Panc1 (cell line): ENCODE data around the gene OLIG2. TPM values are rescaled to one million over a fixed set of nuclear protein-coding genes. Genes with fewer than 3 reads are reported as not detected.

Experiments
- ATAC-seq: fragments of 200-7000 bp; cut with Tn5 transposase; 2 replicates; pipeline ENCODE4 v1.9.1; 2020; ENCODE audit warnings: mild to moderate bottlenecking, moderate library complexity
- BruUV-seq: library from RNA; stranded (reverse); fragments of 400-500 nt; replicated peaks from 2 replicates; lab custom pipeline; 2021; lab: Mats Ljungman, UMichigan
- CTCF ChIA-PET: fragments of 300-600 bp; sonication (Branson Sonifier 250); formaldehyde crosslinking; loops from one replicate; lab custom pipeline; 2022; ENCODE audit warnings: antibody characterized with exemption; lab: Charles Lee
- POLR2A ChIA-PET: fragments of 300-600 bp; sonication (Branson Sonifier 250); formaldehyde crosslinking; loops from one replicate; lab custom pipeline; 2022; ENCODE audit warnings: antibody characterized with exemption; lab: Charles Lee
- DNase-seq: peaks from one replicate; pipeline ENCODE4 v3.0.0-alpha.2; 2010; ENCODE audit warnings: low read depth, low spot score
- H3K27ac ChIP-seq: 2 replicates; pipeline ENCODE4 v1.5.1; 2011; ENCODE audit warnings: mild to moderate bottlenecking, low read length, inconsistent platforms
- H3K27me3 ChIP-seq: fragments of 200-500 bp; sonication (Bioruptor generic); 2 replicates; pipeline ENCODE4 v1.6.0; 2014; ENCODE audit warnings: low read length, inconsistent platforms; ENCODE audit not compliant: control insufficient read depth, insufficient read depth
- H3K36me3 ChIP-seq: fragments of 200-500 bp; sonication (Bioruptor generic); 2 replicates; pipeline ENCODE4 v1.5.1; 2014; ENCODE audit warnings: inconsistent platforms, mild to moderate bottlenecking, low read length, moderate library complexity; ENCODE audit not compliant: control insufficient read depth, insufficient read depth
- H3K4me1 ChIP-seq: 2 replicates; pipeline ENCODE4 v1.5.1; 2011; ENCODE audit warnings: inconsistent platforms, mild to moderate bottlenecking, low read length, moderate library complexity; ENCODE audit not compliant: control insufficient read depth, insufficient read depth
- H3K4me3 ChIP-seq, 2 experiments: 2 replicates each; pipeline ENCODE4 v1.5.1; 2011 to 2012; ENCODE audit warnings: low read depth in 2 of 2, low read length in 2 of 2, mild to moderate bottlenecking in 2 of 2, inconsistent platforms in 1 of 2, moderate library complexity in 1 of 2
- H3K9me3 ChIP-seq: fragments of 200-500 bp; sonication (Bioruptor generic); 2 replicates; pipeline ENCODE4 v1.5.1; 2014; ENCODE audit warnings: low read depth, mild to moderate bottlenecking, inconsistent platforms, low read length, moderate library complexity; ENCODE audit not compliant: control insufficient read depth, insufficient read depth
- POLR2AphosphoS5 ChIP-seq: IDR thresholded peaks from 2 replicates; pipeline ENCODE4 v1.6.1; 2012; ENCODE audit warnings: mild to moderate bottlenecking, low read depth, low read length, moderate library complexity
- SIN3A ChIP-seq: IDR thresholded peaks from 2 replicates; pipeline ENCODE4 v1.6.1; 2012; ENCODE audit warnings: low read depth, mild to moderate bottlenecking, low read length, moderate library complexity, borderline replicate concordance; ENCODE audit not compliant: insufficient read depth
- TCF7L2 ChIP-seq: IDR thresholded peaks from 2 replicates; pipeline ENCODE4 v1.6.1; 2011; ENCODE audit warnings: mild to moderate bottlenecking, low read depth, low read length, inconsistent platforms
- in situ Hi-C: cut with HindIII; loops from 2 replicates; pipeline ENCODE4 v1.10.0; 2016; ENCODE audit warnings: low sequenced_read_pairs, low pct_unique_long_range_greater_than_20kb
- intact Hi-C: fragments of 100-400 bp; cut with micrococcal nuclease; formaldehyde crosslinking; loops from one replicate; pipeline ENCODE4 v1.10.0; 2022; ENCODE audit not compliant: unreplicated experiment
- total RNA-seq: library from RNA; stranded (reverse); gene quantifications from one replicate; pipeline ENCODE4 v1.2.1, GENCODE V29; 2021; ENCODE audit not compliant: unreplicated experiment
- TF ChIP-seq, protein P1 (sequence below), 2 experiments: IDR thresholded peaks; 2 replicates each; pipeline ENCODE4 v1.6.1; 2011 to 2012; ENCODE audit warnings: low read depth in 2 of 2, control low read depth in 1 of 2, low read length in 1 of 2, mild to moderate bottlenecking in 1 of 2, moderate library complexity in 1 of 2; ENCODE audit not compliant: insufficient read depth in 1 of 2
- TF ChIP-seq, protein P2 (sequence below): fragments of 450-650 bp; IDR thresholded peaks from 2 replicates; pipeline ENCODE4 v1.5.1; 2017; ENCODE audit warnings: mild to moderate bottlenecking

Gene OLIG2
- total RNA-seq, 1 experiment from 2014 or later: not detected

DNA sequence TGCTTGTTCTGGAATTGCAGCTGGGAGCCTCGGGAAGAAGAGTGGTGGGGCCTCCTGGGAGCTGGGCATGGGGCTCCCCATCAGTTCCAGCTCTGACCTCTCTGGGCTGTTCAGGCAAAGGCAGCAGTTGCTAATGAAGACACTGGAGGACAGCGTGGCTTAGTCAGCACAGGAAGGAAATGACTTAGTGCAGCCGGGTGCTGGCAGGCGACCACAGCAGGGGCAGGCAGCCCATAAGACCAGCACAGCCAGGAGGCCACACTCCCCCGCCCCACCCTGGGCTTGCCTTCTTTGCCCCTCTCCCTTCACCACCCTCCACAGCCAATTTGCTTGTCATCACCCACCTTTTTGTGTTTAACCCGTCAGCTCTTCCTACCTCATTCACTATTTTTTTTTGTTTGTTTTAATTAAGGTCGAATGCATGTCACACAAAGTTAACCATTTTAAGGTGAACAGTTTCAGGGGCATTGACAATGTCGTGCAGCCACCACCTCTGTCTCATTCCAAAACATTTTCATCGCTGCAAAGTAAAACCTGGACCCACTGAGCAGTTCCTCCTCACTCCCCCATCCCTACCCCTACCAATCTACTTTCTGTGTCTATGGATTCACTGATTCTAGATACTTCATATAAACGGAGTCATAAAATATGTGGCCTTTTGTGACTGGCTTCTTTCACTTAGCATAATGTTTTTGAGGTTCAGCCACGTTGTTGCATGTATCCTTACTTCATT is 10.9 kb downstream of the OLIG2 start:
- H3K4me3 ChIP-seq: no peak overlapping the region
- in situ Hi-C loops (no loop called here), intact Hi-C loops (no loop called here)
- POLR2A ChIA-PET: no interaction called here
- no peaks in the 10 kb centered on the region for H3K36me3 ChIP-seq
- ATAC-seq (peak; percentile 74), DNase-seq (no peak)
- CTCF ChIA-PET: interaction anchor here (0.6 kb wide), 1 partner anchor 97 kb away, joined by 7 read pairs; no protein-coding TSS in a partner anchor
- TF ChIP-seq TCF7L2: no peak
- TF ChIP-seq, protein P1, sequence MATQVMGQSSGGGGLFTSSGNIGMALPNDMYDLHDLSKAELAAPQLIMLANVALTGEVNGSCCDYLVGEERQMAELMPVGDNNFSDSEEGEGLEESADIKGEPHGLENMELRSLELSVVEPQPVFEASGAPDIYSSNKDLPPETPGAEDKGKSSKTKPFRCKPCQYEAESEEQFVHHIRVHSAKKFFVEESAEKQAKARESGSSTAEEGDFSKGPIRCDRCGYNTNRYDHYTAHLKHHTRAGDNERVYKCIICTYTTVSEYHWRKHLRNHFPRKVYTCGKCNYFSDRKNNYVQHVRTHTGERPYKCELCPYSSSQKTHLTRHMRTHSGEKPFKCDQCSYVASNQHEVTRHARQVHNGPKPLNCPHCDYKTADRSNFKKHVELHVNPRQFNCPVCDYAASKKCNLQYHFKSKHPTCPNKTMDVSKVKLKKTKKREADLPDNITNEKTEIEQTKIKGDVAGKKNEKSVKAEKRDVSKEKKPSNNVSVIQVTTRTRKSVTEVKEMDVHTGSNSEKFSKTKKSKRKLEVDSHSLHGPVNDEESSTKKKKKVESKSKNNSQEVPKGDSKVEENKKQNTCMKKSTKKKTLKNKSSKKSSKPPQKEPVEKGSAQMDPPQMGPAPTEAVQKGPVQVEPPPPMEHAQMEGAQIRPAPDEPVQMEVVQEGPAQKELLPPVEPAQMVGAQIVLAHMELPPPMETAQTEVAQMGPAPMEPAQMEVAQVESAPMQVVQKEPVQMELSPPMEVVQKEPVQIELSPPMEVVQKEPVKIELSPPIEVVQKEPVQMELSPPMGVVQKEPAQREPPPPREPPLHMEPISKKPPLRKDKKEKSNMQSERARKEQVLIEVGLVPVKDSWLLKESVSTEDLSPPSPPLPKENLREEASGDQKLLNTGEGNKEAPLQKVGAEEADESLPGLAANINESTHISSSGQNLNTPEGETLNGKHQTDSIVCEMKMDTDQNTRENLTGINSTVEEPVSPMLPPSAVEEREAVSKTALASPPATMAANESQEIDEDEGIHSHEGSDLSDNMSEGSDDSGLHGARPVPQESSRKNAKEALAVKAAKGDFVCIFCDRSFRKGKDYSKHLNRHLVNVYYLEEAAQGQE (IDR thresholded peaks at IDR 0.05; ENCODE audit: insufficient read depth in 1 of 2, low read depth in 2 of 2, low read length in 1 of 2): no peak
- TF ChIP-seq, protein P2, sequence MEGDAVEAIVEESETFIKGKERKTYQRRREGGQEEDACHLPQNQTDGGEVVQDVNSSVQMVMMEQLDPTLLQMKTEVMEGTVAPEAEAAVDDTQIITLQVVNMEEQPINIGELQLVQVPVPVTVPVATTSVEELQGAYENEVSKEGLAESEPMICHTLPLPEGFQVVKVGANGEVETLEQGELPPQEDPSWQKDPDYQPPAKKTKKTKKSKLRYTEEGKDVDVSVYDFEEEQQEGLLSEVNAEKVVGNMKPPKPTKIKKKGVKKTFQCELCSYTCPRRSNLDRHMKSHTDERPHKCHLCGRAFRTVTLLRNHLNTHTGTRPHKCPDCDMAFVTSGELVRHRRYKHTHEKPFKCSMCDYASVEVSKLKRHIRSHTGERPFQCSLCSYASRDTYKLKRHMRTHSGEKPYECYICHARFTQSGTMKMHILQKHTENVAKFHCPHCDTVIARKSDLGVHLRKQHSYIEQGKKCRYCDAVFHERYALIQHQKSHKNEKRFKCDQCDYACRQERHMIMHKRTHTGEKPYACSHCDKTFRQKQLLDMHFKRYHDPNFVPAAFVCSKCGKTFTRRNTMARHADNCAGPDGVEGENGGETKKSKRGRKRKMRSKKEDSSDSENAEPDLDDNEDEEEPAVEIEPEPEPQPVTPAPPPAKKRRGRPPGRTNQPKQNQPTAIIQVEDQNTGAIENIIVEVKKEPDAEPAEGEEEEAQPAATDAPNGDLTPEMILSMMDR: no peak
- TF ChIP-seq POLR2AphosphoS5: no peak
- no peak for TF ChIP-seq SIN3A
- H3K9me3 ChIP-seq: no peaks in the 10 kb centered on the region
- H3K27me3 ChIP-seq: no peaks in the 10 kb centered on the region
- H3K4me1 ChIP-seq: no peaks in the 10 kb centered on the region
- no TSS peak for BruUV-seq
- H3K27ac ChIP-seq: no peak overlapping the region

DNA sequence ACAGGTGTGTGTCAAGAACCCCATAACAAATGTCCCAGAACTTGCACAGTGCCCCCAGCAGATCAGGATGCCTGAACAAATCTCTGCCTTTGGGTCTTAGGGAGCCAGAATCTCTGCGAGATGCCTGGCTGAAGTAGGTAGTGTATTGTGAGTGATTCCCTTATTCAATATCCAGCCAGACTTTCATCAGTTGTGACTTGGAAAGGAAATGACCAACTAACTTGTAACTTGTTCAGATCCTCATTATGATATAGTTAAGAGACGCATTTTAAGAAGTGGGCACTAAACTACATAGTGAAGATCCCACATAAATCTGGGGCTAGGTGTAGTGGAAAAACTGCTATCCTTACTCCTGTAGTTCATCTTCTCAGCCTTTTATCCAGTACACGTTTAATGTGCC is 11.8 kb downstream of the OLIG2 start:
- Histone ChIP-seq H3K27me3 (no peaks in the 10 kb centered on the region), H3K4me1 (no peaks in the 10 kb centered on the region), H3K4me3 (no peak overlapping the region), H3K9me3 (no peaks in the 10 kb centered on the region), H3K36me3 (no peaks in the 10 kb centered on the region), H3K27ac (no peak overlapping the region)
- ChIA-PET CTCF (no interaction called here), POLR2A (no interaction called here)
- TF ChIP-seq TCF7L2 (no peak), POLR2AphosphoS5 (no peak), SIN3A (no peak)
- TF ChIP-seq, protein P2: no peak
- TF ChIP-seq, protein P1 (IDR thresholded peaks at IDR 0.05; ENCODE audit: insufficient read depth in 1 of 2, low read depth in 2 of 2, low read length in 1 of 2): no peak
- BruUV-seq: no TSS peak
- DNase-seq: no peak
- ATAC-seq: no peak
- intact Hi-C loops: no loop called here
- in situ Hi-C loops: no loop called here
